ENCODE measurements around the gene TOP2A.

Gene TOP2A

DNA sequence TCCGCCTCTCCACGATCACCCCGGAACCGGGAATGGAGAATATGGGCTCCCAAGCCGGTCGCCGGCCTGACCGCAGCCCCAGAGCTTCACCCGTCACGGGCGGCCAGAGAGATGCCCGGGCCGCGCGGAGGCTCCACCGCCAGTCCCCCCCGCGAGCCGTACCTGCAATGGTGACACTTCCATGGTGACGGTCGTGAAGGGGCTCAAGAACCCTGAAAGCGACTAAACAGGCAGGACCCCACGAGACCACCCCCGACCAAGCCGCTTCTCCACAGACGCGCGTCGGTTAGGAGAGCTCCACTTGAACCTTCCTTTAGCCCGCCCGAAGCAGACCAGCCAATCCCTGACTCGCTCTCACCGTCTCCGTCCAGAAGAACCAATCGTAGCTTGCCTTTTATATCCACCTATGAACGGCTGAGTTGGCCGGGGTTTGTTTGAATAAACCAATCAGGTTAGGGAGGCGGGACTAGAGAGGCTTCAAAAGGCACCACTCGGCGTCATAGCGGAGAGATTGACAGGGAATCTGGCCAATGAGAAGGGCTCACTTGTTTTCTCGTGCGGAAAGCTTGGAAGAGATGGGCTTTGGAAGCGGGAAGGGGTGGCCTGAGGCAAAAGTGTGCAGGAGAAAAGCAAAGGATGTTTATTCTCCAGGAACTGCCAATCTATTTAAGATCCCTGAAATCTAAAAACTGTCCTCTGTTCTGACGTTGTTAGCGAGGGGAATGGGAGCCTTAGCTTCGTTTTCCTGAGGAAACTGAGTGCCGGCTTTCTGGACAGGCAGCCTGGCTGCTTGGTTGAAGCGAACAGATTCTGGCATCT is at the start of gene TOP2A:
TSS of gene TOP2A (minus strand) at position 288 of the 819 bp plus-strand sequence. CDS start at position 183, 105 bp downstream.
- DNase-seq = peak; percentile 100

GRCh38 chr17:40467281-40467867 is 49.7 kb upstream of the TOP2A start:
- no peak for DNase-seq

DNA sequence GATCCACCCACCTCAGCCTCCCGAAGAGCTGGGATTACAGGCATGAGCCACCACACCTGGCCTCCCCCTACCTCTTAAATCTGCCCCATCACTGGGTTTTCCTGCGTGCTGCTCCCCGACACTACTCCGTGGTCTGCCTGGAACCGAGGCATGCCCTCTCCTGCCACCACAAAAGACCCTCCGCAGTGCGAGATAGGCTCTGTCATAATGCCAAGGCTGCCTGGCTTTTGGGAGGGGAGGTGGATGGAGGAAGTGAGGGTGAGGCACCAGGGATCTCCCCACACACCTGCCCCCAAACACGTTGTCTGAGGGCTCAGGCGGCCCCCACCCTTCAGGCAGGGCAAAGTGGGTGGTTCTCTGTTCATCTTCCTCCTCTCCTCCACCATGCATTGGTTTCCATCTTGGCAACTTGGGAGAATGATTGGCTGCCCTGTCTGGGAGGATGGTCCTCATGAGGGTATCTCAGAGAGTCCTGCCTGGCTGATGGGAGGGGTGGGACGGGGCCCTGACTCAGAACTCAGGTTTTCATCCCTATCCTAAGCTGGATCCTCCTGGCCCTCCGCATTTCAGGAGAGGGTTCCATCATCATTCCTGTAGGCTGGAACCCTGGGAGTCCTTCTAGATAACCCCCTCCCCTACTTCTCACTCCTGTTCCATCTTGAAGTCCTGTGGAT is 48.7 kb upstream of the TOP2A start:
- DNase-seq = no peak

GRCh38 chr17:40464392-40464855 is 46.7 kb upstream of the TOP2A start:
- DNase-seq = no peak

GRCh38 chr17:40463122-40463550 is 45.4 kb upstream of the TOP2A start:
- DNase-seq = no peak

DNA sequence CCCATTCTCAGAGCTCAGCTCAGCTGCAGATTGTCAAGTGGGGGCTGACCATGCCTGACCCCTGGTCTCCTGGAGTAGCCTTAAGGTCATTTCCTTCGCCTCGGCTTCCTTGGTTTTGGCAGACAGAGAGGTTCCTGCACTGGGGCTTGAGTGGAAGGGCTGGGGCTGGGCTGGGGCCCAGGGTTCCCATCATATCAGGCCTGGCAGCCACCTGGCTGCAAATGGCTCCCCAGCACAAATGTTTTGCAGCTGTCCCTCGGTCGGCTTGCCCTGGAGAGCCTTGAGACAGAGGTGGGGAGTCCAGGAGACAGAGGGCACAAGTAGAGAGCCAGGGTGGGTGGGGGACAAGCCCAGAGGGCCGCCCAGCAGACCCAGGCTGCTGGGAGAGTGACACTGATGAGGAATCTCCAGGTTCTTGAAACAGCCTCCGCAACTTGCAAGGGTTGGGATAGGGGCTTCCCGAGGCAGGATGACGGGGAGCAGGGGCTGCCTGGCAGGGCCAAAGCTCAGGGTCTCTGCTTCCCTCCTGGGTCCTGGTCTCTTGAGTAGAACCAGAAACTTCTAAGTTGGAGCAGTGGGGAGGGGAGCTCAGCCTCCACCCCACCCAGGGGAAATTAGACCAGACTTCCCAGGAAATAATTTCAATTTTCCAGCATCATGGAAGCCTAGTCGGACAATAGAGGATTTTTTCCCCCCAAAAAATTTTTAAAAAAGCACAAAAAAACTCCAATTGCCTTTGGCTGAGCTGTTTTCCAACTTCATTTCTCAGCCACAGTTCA is 44.8 kb upstream of the TOP2A start:
- no peak for DNase-seq

DNA sequence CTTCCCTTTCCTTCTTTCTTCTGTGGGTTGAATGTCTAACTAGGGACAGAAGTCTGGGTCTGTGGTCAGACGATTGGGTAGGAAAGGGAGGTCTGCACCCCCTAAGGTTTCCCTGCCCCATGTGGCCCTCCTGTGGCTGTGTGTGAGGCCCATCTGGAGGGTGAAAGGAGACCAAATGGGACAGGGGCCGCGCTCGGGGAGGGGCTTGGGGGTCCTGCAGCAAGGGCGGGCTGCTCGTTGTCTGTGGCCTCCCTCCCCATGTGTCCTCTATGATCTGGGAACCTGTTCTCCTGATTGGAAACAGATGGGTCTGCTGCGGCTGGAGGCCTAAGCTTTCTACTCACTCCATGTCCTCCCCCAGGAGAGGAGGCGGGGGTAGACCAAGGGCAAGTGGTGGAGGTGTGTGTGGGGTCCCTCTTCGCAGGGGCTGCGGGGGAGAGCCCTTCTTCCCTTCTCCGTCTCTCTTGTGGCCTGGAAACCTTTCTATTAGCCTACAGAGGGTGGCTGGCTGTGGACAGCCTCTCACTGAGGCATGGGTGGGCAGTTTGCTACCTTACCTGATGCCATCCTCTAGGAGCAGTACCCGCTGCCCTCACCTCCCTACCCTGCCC is 44.1 kb upstream of the TOP2A start:
- DNase-seq = no peak

DNA sequence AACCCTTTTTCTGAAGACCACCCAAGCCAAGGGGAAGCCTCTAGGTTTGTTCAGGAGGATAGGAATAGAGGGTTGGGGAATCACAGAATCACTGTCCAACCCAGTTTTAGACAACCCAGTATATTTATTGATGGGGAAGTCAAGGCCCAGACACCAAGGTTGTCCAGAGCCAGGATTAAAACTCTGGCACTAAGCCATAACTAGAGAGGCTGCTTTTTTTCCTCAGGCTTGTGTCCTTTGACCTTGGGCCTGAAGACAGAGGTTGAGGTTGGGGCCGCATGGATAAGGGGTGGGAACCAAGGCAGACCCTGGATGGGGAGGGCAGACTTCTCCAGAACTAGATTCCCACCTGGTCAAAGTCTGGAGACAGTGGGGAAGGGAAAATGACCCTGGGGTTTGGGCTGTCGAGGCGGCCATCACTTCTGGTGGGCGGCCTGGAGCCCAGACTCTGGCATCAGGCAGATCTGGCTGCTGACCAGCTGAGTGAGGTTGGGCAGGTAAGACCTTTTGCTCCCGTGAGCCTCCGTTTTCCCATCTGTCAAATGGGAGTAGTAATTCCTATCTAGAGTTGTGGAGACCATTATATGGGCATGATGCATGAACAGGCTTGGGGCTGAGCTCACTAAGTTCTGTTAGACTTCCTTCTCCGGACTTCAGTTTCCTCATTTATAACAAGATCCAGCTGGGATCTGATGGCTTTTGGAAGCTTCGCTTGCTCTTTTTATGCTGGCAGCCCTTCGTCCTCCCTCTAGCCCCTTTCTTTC is 43.5 kb upstream of the TOP2A start:
- no peak for DNase-seq

DNA sequence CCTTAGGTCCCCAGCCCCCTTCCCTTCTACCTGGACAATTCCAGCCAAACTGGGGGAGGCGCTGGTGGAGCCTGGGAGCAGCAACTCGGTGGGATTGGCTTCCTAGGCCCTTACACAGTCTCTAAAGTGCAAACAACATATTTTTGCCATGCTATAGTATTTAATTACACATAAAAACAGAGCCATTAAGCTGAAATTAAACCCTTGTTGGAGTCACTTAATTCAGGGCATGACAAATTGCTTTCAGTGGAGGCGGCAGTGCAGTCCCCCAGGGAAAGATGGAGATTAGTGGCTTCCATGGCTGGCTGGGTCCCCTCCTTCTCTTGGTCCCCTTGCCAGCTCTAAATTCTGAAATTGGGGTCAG is 42.9 kb upstream of the TOP2A start:
- no peak for DNase-seq

DNA sequence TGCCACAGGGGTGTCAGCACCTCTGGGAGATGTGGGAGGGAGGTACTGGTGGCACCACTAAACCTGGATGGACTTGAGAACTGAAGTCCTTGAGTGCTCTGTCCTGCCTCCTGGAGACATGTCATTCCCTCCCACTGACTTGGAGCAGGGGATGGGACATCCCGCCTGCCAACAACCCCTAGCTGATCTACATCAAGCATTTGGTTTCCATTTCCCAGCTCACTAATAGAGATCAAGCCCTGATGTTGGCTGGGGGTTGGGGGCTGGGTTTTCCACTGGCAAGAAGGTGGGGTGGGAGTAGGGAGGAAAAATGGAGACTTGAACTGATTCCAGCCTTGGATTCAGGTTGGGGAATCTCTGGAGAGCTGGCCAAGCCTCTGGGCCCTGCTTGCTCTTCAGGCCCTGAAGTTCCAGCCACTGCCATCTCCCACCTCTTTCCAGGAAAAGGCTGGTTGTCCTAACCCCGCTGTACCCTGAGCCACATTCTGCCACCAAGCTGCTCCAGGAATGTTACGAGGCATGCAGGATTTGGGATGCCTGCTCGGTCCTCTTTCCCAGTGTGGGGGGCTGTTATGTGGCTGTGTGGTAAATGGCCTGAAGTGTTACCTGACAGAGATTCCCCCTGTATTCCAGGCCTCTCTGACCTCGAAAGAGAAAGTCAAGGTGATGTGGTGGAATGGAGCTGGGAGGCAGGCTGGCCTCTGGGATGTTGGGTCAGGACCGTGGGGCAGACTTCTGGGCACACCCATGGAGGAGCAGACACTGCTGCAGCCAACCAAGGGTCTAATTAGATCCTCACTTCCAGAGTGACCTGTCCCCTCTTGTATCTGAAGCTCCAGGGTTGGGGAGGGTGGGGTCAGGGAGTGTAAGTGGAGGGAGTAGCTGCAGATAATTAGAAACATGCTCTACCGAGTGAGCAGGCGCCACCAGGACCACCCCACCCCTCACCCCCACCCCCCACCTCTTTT is 42.2 kb upstream of the TOP2A start:
- no peak for DNase-seq

GRCh38 chr17:40458851-40459482 is 41.3 kb upstream of the TOP2A start:
- DNase-seq = no peak

- no peak for DNase-seq
Observed at GRCh38 chr17:40457964-40458791, 40.5 kb upstream of the TOP2A start.

DNA sequence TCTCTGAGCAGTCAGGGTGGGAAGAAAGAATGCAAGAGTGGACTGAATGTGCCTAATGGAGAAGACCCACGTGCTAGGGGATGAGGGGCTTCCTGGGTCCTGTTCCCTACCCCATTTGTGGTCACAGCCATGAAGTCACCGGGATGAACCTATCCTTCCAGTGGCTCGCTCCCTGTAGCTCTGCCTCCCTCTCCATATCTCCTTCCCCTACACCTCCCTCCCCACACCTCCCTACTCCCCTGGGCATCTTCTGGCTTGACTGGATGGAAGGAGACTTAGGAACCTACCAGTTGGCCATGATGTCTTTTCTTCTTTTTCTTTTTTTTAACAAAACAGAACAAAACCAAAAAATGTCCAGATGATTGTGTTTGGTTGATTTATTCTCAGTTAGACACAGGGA is 39.7 kb upstream of the TOP2A start:
- DNase-seq = no peak

DNA sequence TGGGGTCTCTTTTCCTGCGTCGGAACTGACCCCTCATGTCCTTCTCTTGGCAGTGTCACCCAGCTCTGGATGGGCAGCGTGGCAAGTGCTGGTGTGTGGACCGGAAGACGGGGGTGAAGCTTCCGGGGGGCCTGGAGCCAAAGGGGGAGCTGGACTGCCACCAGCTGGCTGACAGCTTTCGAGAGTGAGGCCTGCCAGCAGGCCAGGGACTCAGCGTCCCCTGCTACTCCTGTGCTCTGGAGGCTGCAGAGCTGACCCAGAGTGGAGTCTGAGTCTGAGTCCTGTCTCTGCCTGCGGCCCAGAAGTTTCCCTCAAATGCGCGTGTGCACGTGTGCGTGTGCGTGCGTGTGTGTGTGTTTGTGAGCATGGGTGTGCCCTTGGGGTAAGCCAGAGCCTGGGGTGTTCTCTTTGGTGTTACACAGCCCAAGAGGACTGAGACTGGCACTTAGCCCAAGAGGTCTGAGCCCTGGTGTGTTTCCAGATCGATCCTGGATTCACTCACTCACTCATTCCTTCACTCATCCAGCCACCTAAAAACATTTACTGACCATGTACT is 38.8 kb upstream of the TOP2A start:
- DNase-seq = no peak

DNA sequence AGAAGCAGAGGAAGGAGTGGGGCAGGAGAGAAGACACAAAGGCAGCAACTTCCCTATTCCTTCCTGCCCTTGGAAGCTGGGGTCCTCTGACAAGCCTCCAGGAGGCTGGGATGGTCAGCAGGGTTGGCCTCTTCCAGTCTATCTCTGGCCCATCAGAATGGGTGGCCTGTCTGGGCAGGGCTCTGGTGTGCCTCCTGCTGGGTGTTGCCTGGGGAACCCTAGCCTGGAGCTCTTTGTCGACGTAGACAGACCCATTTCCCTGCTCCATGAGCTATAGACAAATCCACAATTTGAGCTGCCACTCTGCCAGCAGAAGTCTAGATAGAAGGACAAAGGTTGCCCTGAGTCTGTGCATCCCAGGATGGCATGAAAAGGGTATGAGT is 36.9 kb upstream of the TOP2A start:
- DNase-seq = no peak

- no peak for DNase-seq
Observed at GRCh38 chr17:40453881-40454612, 36.4 kb upstream of the TOP2A start.

DNA sequence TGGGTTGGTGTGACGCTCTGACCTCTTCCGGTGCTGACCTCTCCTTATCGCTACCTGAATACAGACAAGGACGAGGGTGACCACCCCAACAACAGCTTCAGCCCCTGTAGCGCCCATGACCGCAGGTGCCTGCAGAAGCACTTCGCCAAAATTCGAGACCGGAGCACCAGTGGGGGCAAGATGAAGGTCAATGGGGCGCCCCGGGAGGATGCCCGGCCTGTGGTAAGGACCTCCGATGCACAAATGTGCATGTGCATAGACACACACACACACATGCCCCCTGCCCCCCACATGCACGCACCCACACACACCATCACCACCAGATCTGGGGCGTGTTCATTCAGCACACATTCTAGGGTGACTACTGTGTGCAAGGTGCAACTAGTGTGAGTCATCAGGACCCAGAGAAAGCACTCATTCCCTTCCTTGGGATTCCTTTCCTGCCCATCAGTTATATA is 35.3 kb upstream of the TOP2A start:
- DNase-seq = no peak

DNA sequence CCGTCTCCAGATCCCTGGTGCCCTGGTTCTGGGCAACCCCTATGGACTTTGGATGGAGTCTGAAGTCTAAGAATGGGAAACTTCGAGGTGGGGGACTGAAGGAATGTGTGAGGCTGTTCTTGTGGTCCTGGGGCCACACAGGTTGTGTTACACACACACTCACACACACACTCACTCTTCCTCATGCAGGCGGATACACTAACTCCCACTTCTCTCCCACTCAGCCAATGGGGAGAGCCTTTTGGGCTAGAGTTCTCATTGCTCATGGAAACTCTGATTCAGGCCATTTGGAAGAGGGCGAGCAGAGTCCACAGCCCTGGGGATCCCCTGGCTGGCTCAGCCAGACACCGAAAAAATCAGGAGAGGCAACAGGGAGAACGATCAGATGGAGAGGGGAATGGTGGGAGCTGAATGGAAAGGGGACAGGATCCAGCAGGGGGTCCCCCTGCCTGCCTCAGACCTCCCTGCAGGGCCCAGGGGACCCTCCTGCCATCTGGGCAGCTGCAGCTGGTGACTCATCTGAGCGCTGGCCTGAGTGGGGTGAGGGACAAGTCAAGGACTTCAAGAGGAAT is 34.6 kb upstream of the TOP2A start:
- no peak for DNase-seq

All from activated T-cell treated with anti-CD3 and anti-CD28 coated beads, Interleukin-2, amount 50 U/mL, for 48 hours (primary cell).